Measurements from ENCODE around the gene CEP170B.
"Not testable (repeated sequence)": the region's sequence is repeated elsewhere in the genome, so short reads cannot be mapped to it uniquely, and the experiment has no call there.

Gene CEP170B

DNA sequence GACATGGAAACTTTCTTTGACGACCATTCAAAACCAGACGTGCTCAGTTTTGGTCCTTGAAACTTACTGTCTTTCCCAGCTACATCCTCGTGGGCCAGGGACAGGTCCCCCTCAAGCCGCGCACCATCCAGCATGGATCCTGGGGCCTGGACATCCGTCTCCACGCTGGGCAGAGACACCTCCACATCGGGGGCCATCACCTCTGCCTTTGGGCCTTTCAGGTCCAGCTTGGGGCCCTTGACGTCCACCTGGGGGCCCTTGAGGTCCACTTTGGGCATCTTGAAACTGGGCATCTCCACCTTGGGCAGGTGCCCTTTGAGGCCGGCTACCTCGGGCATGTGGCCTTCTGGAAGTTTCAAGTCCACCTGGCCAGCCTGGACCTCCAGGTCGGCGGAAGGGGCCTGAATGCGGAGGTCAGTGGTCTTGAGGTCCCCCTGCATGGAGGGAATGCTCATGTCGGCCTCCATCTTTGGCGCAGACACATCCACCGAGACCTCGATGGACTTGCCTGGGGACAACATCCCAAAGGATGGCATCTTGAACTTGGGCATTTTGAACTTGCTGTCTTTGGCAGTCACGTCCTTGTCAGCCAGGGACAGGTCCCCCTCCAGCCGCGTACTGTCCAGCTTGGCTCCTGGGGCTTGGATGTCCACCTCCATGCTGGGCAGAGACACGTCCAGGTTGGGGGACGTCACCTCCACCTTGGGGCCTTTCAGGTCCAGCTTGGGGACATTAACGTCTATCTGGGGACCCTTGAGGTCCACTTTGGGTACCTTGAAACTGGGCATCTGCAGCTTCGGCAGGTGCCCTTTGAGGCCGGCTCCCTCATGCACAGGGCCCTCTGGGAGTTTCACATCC lies 76.7 kb downstream of the CEP170B start:
- Histone ChIP-seq H3K4me2 (ENCODE audit: low read length) (no peak overlapping the region), H2AFZ (ENCODE audit: low read length) (no peak overlapping the region), H3F3A (ENCODE audit: insufficient read depth, low read length) (no peaks in the 10 kb centered on the region), H3K4me1 (ENCODE audit: insufficient read depth, low read length, severe bottlenecking) (no peaks in the 10 kb centered on the region), H3K36me3 (ENCODE audit: insufficient read depth, low read length) (no peaks in the 10 kb centered on the region), H3K4me3 (ENCODE audit: low read depth, low read length, poor library complexity, severe bottlenecking) (no peak overlapping the region), H4K20me1 (ENCODE audit: insufficient read depth, low read length) (no peaks in the 10 kb centered on the region), H3K9me3 (ENCODE audit: low read length) (no peaks in the 10 kb centered on the region), H3K27me3 (ENCODE audit: insufficient read depth, low read length) (peaks cover 9% of the 10 kb centered on the region; the same call in 1 of the 2 replicates), H3K27ac (ENCODE audit: low read depth, low read length, poor library complexity, severe bottlenecking) (no peak overlapping the region), H3K9ac (ENCODE audit: low read length) (no peak overlapping the region), H3K9me2 (ENCODE audit: low read depth, low read length) (no peaks in the 10 kb centered on the region), H3K79me2 (ENCODE audit: insufficient read depth, low read length) (no peaks in the 10 kb centered on the region)
- TF ChIP-seq, protein P1, sequence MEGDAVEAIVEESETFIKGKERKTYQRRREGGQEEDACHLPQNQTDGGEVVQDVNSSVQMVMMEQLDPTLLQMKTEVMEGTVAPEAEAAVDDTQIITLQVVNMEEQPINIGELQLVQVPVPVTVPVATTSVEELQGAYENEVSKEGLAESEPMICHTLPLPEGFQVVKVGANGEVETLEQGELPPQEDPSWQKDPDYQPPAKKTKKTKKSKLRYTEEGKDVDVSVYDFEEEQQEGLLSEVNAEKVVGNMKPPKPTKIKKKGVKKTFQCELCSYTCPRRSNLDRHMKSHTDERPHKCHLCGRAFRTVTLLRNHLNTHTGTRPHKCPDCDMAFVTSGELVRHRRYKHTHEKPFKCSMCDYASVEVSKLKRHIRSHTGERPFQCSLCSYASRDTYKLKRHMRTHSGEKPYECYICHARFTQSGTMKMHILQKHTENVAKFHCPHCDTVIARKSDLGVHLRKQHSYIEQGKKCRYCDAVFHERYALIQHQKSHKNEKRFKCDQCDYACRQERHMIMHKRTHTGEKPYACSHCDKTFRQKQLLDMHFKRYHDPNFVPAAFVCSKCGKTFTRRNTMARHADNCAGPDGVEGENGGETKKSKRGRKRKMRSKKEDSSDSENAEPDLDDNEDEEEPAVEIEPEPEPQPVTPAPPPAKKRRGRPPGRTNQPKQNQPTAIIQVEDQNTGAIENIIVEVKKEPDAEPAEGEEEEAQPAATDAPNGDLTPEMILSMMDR (IDR thresholded peaks at IDR 0.05; ENCODE audit: low read length) = no peak
- TF ChIP-seq EZH2 (IDR thresholded peaks at IDR 0.05; ENCODE audit: borderline replicate concordance, low read length) = no peak

DNA sequence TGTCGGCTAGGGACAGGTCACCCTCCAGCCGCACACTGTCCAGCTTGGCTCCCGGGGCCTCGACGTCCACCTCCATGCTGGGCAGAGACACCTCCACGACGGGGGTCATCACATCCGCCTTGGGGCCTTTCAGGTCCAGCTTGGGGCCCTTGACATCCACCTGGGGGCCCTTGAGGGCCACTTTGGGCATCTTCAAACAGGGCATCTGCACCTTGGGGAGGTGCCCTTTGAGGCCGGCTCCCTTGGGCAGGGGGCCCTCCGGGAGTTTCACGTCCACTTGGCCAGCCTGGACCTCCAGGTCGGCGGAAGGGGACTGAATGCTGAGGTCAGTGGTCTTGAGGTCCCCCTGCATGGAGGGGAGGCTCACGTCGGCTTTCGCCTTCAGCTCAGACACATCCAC lies 77.5 kb downstream of the CEP170B start:
- Histone ChIP-seq H3K9me3 (ENCODE audit: low read length) (no peaks in the 10 kb centered on the region), H3K4me2 (ENCODE audit: low read length) (no peak overlapping the region), H3K27ac (ENCODE audit: low read depth, low read length, poor library complexity, severe bottlenecking) (no peak overlapping the region), H3K36me3 (ENCODE audit: insufficient read depth, low read length) (no peaks in the 10 kb centered on the region), H3K4me1 (ENCODE audit: insufficient read depth, low read length, severe bottlenecking) (no peaks in the 10 kb centered on the region), H3K27me3 (ENCODE audit: insufficient read depth, low read length) (0 out of 2 replicates have a peak, but pooled peaks cover 9% of the 10 kb centered on the region), H2AFZ (ENCODE audit: low read length) (no peak overlapping the region), H4K20me1 (ENCODE audit: insufficient read depth, low read length) (no peaks in the 10 kb centered on the region), H3F3A (ENCODE audit: insufficient read depth, low read length) (no peaks in the 10 kb centered on the region), H3K9ac (ENCODE audit: low read length) (no peak overlapping the region), H3K9me2 (ENCODE audit: low read depth, low read length) (no peaks in the 10 kb centered on the region), H3K4me3 (ENCODE audit: low read depth, low read length, poor library complexity, severe bottlenecking) (no peak overlapping the region), H3K79me2 (ENCODE audit: insufficient read depth, low read length) (no peaks in the 10 kb centered on the region)
- TF ChIP-seq EZH2 (IDR thresholded peaks at IDR 0.05; ENCODE audit: borderline replicate concordance, low read length) = no peak
- TF ChIP-seq, protein P1 (IDR thresholded peaks at IDR 0.05; ENCODE audit: low read length) = no peak

DNA sequence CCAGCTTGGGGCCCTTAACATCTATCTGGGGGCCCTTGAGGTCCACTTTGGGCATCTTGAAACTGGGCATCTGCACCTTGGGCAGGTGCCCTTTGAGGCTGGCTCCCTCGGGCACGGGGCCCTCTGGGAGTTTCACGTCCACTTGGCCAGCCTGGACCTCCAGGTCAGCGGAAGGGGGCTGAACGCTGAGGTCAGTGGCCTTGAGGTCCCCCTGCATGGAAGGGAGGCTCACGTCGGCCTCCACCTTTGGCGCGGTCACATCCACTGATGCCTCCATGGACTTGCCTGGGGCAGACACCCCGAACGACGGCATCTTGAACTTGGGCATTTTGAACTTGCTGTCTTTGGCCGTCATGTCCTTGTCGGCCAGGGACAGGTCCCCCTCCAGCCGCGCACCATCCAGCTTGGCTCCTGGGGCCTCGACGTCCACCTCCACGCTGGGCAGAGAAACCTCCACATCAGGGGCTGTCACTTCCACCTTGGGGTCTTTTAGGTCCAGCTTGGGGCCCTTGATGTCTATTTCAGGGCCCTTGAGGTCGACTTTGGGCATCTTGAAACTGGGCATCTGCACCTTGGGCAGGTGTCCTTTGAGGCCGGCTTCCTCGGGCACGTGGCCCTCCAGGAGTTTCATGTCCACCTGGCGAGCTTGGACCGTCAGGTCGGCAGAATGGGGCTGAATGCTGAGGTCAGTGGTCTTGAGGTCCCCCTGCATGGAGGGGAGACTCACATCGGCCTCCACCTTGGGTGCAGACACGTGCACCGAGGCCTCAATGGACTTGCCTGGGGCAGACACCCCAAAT lies 78.3 kb downstream of the CEP170B start:
- not testable (repeated sequence) for H2AFZ ChIP-seq (ENCODE audit: low read length); H3K27me3 ChIP-seq (ENCODE audit: insufficient read depth, low read length); H3K79me2 ChIP-seq (ENCODE audit: insufficient read depth, low read length); H3K9me2 ChIP-seq (ENCODE audit: low read depth, low read length); H3K9me3 ChIP-seq (ENCODE audit: low read length); H3K4me3 ChIP-seq (ENCODE audit: low read depth, low read length, poor library complexity, severe bottlenecking); H3K9ac ChIP-seq (ENCODE audit: low read length); H3K27ac ChIP-seq (ENCODE audit: low read depth, low read length, poor library complexity, severe bottlenecking); H3F3A ChIP-seq (ENCODE audit: insufficient read depth, low read length); H3K4me1 ChIP-seq (ENCODE audit: insufficient read depth, low read length, severe bottlenecking); H3K36me3 ChIP-seq (ENCODE audit: insufficient read depth, low read length); H3K4me2 ChIP-seq (ENCODE audit: low read length); H4K20me1 ChIP-seq (ENCODE audit: insufficient read depth, low read length)

DNA sequence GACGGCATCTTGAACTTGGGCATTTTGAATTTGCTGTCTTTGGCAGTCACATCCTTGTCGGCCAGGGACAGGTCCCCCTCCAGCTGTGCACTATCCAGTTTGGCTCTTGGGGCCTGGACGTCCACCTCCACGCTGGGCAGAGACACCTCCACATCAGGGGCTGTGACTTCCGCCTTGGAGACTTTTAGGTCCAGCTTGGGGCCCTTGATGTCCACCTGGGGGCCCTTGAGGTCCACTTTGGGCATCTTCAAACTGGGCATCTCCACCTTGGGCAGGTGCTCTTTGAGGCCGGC lies 78.9 kb downstream of the CEP170B start:
- not testable (repeated sequence) for H3K4me3 ChIP-seq (ENCODE audit: low read depth, low read length, poor library complexity, severe bottlenecking); H3K36me3 ChIP-seq (ENCODE audit: insufficient read depth, low read length)

DNA sequence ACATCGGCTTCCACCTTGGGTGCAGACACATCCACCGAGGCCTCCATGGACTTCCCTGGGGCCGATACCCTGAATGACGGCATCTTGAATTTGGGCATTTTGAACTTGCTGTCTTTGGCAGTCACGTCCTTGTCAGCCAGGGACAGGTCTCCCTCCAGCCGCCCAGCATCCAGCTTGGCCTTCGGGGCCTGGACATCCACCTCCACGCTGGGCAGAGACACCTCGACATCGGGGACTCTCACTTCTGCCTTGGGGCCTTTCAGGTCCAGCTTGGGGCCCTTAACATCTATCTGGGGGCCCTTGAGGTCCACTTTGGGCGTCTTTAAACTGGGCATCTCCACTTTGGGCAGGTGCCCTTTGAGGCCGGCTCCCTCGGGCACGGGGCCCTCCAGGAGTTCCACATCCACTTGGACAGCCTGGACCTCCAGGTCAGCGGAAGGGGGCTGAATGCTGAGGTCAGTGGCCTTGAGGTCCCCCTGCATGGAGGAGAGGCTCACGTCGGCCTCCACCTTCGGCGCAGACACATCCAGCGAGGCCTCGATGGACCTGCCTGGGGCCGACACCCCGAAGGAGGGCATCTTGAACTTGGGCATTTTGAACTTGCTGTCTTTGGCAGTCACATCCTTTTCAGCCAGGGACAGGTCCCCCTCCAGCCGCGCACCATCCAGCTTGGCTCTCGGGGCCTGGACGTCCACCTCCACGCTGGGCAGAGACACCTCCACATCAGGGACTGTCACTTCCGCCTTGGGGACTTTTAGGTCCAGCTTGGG lies 79.6 kb downstream of the CEP170B start:
- not testable (repeated sequence) for H3K4me3 ChIP-seq (ENCODE audit: low read depth, low read length, poor library complexity, severe bottlenecking); H4K20me1 ChIP-seq (ENCODE audit: insufficient read depth, low read length); H3K36me3 ChIP-seq (ENCODE audit: insufficient read depth, low read length); H3K9me2 ChIP-seq (ENCODE audit: low read depth, low read length); H3K79me2 ChIP-seq (ENCODE audit: insufficient read depth, low read length); H2AFZ ChIP-seq (ENCODE audit: low read length); H3K9me3 ChIP-seq (ENCODE audit: low read length); H3K4me1 ChIP-seq (ENCODE audit: insufficient read depth, low read length, severe bottlenecking); H3F3A ChIP-seq (ENCODE audit: insufficient read depth, low read length); H3K27ac ChIP-seq (ENCODE audit: low read depth, low read length, poor library complexity, severe bottlenecking); H3K27me3 ChIP-seq (ENCODE audit: insufficient read depth, low read length); H3K4me2 ChIP-seq (ENCODE audit: low read length); H3K9ac ChIP-seq (ENCODE audit: low read length)

More for the DNA sequence above, 78.9 kb downstream of the CEP170B start:
- not testable (repeated sequence) for H3K4me2 ChIP-seq (ENCODE audit: low read length); H3K27me3 ChIP-seq (ENCODE audit: insufficient read depth, low read length); H3K79me2 ChIP-seq (ENCODE audit: insufficient read depth, low read length); H3K9ac ChIP-seq (ENCODE audit: low read length); H2AFZ ChIP-seq (ENCODE audit: low read length); H3K4me1 ChIP-seq (ENCODE audit: insufficient read depth, low read length, severe bottlenecking); H3K27ac ChIP-seq (ENCODE audit: low read depth, low read length, poor library complexity, severe bottlenecking); H3K9me3 ChIP-seq (ENCODE audit: low read length); H3K9me2 ChIP-seq (ENCODE audit: low read depth, low read length); H3F3A ChIP-seq (ENCODE audit: insufficient read depth, low read length); H4K20me1 ChIP-seq (ENCODE audit: insufficient read depth, low read length)
